Activated T-cell treated with anti-CD3 and anti-CD28 coated beads, Interleukin-2, amount 50 U/mL, for 4 hours (primary cell): ENCODE results near the gene RALY. TPM values are rescaled to one million over a fixed set of nuclear protein-coding genes. Genes with fewer than 3 reads are reported as not detected.
A peak's percentile ranks its signal among the peaks of the same experiment; 100 is the strongest.

ENCODE experiments used
- ATAC-seq, 2 donors: fragments of 200-7000 bp; cut with Tn5 transposase; one replicate each; pipeline ENCODE4 v1.10.0; 2021
- DNase-seq: peaks from one replicate; pipeline ENCODE4 v3.0.0-alpha.2; 2020
- H3K27me3 Mint-ChIP-seq: one replicate; pipeline ENCODE4 v1.8.0; 2021; ENCODE audit warnings: low read depth, mixed read lengths
- H3K36me3 Mint-ChIP-seq: one replicate; pipeline ENCODE4 v1.8.0; 2022; ENCODE audit warnings: mixed read lengths; ENCODE audit not compliant: insufficient read depth
- H3K4me1 Mint-ChIP-seq: one replicate; pipeline ENCODE4 v1.8.0; 2021; ENCODE audit warnings: low read depth, mixed read lengths
- H3K4me3 Mint-ChIP-seq: one replicate; pipeline ENCODE4 v1.8.0; 2021; ENCODE audit warnings: mild to moderate bottlenecking, moderate library complexity, mixed read lengths
- H3K9me3 Mint-ChIP-seq: one replicate; pipeline ENCODE4 v1.8.0; 2021; ENCODE audit warnings: mixed read lengths
- total RNA-seq, 3 donors: library from RNA; stranded (reverse); gene quantifications; one replicate each; pipeline ENCODE4 v1.2.1, GENCODE V29; 2021

RALY gene
- total RNA-seq, 3 donors from 2014 or later = 142 to 148 (median 144) TPM

GRCh38 chr20:33977535-33977934, 16.2 kb upstream of the RALY start:
- H3K27me3 Mint-ChIP-seq = peaks cover 14% of the 10 kb centered on the region
- H3K4me3 Mint-ChIP-seq = no peak overlapping the region
- H3K36me3 Mint-ChIP-seq = no peaks in the 10 kb centered on the region
- H3K9me3 Mint-ChIP-seq = peaks cover 5% of the 10 kb centered on the region
- ATAC-seq (no peak), DNase-seq (no peak)
- H3K4me1 Mint-ChIP-seq = no peaks in the 10 kb centered on the region

GRCh38 chr20:33979094-33979493, 14.6 kb upstream of the RALY start:
- ATAC-seq (no peak), DNase-seq (no peak)
- Mint-ChIP-seq H3K27me3 (peaks cover 14% of the 10 kb centered on the region), H3K9me3 (peaks cover 5% of the 10 kb centered on the region), H3K4me3 (no peak overlapping the region), H3K4me1 (no peaks in the 10 kb centered on the region), H3K36me3 (no peaks in the 10 kb centered on the region)

- peaks cover 14% of the 10 kb centered on the region for H3K27me3 Mint-ChIP-seq
- ATAC-seq (no peak), DNase-seq (no peak)
- no peaks in the 10 kb centered on the region for H3K36me3 Mint-ChIP-seq
- H3K9me3 Mint-ChIP-seq = peaks cover 5% of the 10 kb centered on the region
- no peaks in the 10 kb centered on the region for H3K4me1 Mint-ChIP-seq
- H3K4me3 Mint-ChIP-seq = no peak overlapping the region
Observed at GRCh38 chr20:33981347-33981746, 12.4 kb upstream of the RALY start.

- ATAC-seq (no peak), DNase-seq (no peak)
- Mint-ChIP-seq H3K9me3 (peaks cover 5% of the 10 kb centered on the region), H3K4me3 (no peak overlapping the region), H3K4me1 (no peaks in the 10 kb centered on the region), H3K36me3 (no peaks in the 10 kb centered on the region), H3K27me3 (peaks cover 14% of the 10 kb centered on the region)
Observed at GRCh38 chr20:33981964-33982363, 11.7 kb upstream of the RALY start.

GRCh38 chr20:33983371-33983770, 10.3 kb upstream of the RALY start:
- no peak overlapping the region for H3K4me3 Mint-ChIP-seq
- H3K4me1 Mint-ChIP-seq = no peaks in the 10 kb centered on the region
- no peak for ATAC-seq
- H3K27me3 Mint-ChIP-seq = peaks cover 9% of the 10 kb centered on the region
- no peaks in the 10 kb centered on the region for H3K36me3 Mint-ChIP-seq
- H3K9me3 Mint-ChIP-seq = no peaks in the 10 kb centered on the region
- DNase-seq = no peak

GRCh38 chr20:33984182-33984719, 9.5 kb upstream of the RALY start:
- DNase-seq (no peak), ATAC-seq (no peak)
- Mint-ChIP-seq H3K4me1 (peaks cover under 1% of the 10 kb centered on the region), H3K27me3 (peaks cover 6% of the 10 kb centered on the region), H3K4me3 (no peak overlapping the region), H3K36me3 (no peaks in the 10 kb centered on the region), H3K9me3 (no peaks in the 10 kb centered on the region)

- H3K36me3 Mint-ChIP-seq = no peaks in the 10 kb centered on the region
- peaks cover 5% of the 10 kb centered on the region for H3K4me1 Mint-ChIP-seq
- peaks cover 6% of the 10 kb centered on the region for H3K27me3 Mint-ChIP-seq
- ATAC-seq = no peak
- no peak overlapping the region for H3K4me3 Mint-ChIP-seq
- DNase-seq = no peak
- H3K9me3 Mint-ChIP-seq = no peaks in the 10 kb centered on the region
Observed at GRCh38 chr20:33985280-33985679, 8.4 kb upstream of the RALY start.

- Mint-ChIP-seq H3K27me3 (peaks cover 6% of the 10 kb centered on the region), H3K4me1 (peaks cover 8% of the 10 kb centered on the region), H3K4me3 (no peak overlapping the region), H3K36me3 (no peaks in the 10 kb centered on the region), H3K9me3 (no peaks in the 10 kb centered on the region)
- ATAC-seq (no peak), DNase-seq (no peak)
Observed at GRCh38 chr20:33985830-33986229, 7.9 kb upstream of the RALY start.

GRCh38 chr20:33986560-33987216, 7.0 kb upstream of the RALY start:
- ATAC-seq = no peak
- no peaks in the 10 kb centered on the region for H3K9me3 Mint-ChIP-seq
- H3K27me3 Mint-ChIP-seq = no peaks in the 10 kb centered on the region
- no peak for DNase-seq
- H3K4me3 Mint-ChIP-seq = no peak overlapping the region
- peaks cover 11% of the 10 kb centered on the region for H3K4me1 Mint-ChIP-seq
- no peaks in the 10 kb centered on the region for H3K36me3 Mint-ChIP-seq

GRCh38 chr20:33990075-33990474, 3.6 kb upstream of the RALY start:
- no peak overlapping the region for H3K4me3 Mint-ChIP-seq
- ATAC-seq (no peak), DNase-seq (no peak)
- H3K27me3 Mint-ChIP-seq = no peaks in the 10 kb centered on the region
- no peaks in the 10 kb centered on the region for H3K36me3 Mint-ChIP-seq
- H3K9me3 Mint-ChIP-seq = no peaks in the 10 kb centered on the region
- H3K4me1 Mint-ChIP-seq = peaks cover 26% of the 10 kb centered on the region

- Mint-ChIP-seq H3K36me3 (no peaks in the 10 kb centered on the region), H3K4me1 (peaks cover 37% of the 10 kb centered on the region), H3K9me3 (no peaks in the 10 kb centered on the region), H3K4me3 (peak overlapping the region; percentile 96), H3K27me3 (no peaks in the 10 kb centered on the region)
- ATAC-seq (no peak), DNase-seq (no peak)
Observed at GRCh38 chr20:33991502-33991901, 2.2 kb upstream of the RALY start.

GRCh38 chr20:33992145-33992922, 1.4 kb upstream of the RALY start:
- Mint-ChIP-seq H3K9me3 (no peaks in the 10 kb centered on the region), H3K27me3 (no peaks in the 10 kb centered on the region), H3K4me3 (peak overlapping the region; percentile 96), H3K4me1 (peaks cover 46% of the 10 kb centered on the region), H3K36me3 (no peaks in the 10 kb centered on the region)
- no peak for DNase-seq
- no peak for ATAC-seq

- no peaks in the 10 kb centered on the region for H3K27me3 Mint-ChIP-seq
- ATAC-seq (peak; percentile 77 to 78), DNase-seq (peak; percentile 99)
- H3K4me3 Mint-ChIP-seq = peak overlapping the region; percentile 96
- H3K36me3 Mint-ChIP-seq = peaks cover 2% of the 10 kb centered on the region
- no peaks in the 10 kb centered on the region for H3K9me3 Mint-ChIP-seq
- H3K4me1 Mint-ChIP-seq = peaks cover 53% of the 10 kb centered on the region
Observed at GRCh38 chr20:33992923-33993575, 662 bp upstream of the RALY start.

- Mint-ChIP-seq H3K27me3 (no peaks in the 10 kb centered on the region), H3K36me3 (peaks cover 7% of the 10 kb centered on the region), H3K9me3 (no peaks in the 10 kb centered on the region), H3K4me1 (peaks cover 64% of the 10 kb centered on the region), H3K4me3 (peak overlapping the region; percentile 97)
- DNase-seq (peak; percentile 67), ATAC-seq (peak; percentile 45 to 50)
Observed at GRCh38 chr20:33994222-33994913, 657 bp downstream of the RALY start.
